HEK293 (cell line): ENCODE results near the gene ACTG1.
A peak's percentile ranks its signal among the peaks of the same experiment; 100 is the strongest.

Experiments
- EGR2 ChIP-seq: fragments of 450-650 bp; formaldehyde crosslinking; IDR thresholded peaks from 2 replicates; pipeline ENCODE4 v1.5.1; 2016; ENCODE audit warnings: low read depth, missing biosample characterization, missing genetic modification characterization
- FEZF1 ChIP-seq: fragments of 450-650 bp; formaldehyde crosslinking; IDR thresholded peaks from 2 replicates; pipeline ENCODE4 v1.5.1; 2016; ENCODE audit warnings: missing biosample characterization, missing genetic modification characterization
- GLI2 ChIP-seq: fragments of 450-650 bp; formaldehyde crosslinking; IDR thresholded peaks from 2 replicates; pipeline ENCODE4; 2017; ENCODE audit warnings: missing biosample characterization, missing genetic modification characterization, low read depth, borderline replicate concordance
- PRDM10 ChIP-seq: fragments of 450-650 bp; formaldehyde crosslinking; IDR thresholded peaks from 2 replicates; pipeline ENCODE4 v1.5.1; 2016; ENCODE audit warnings: missing biosample characterization, missing genetic modification characterization
- TCF7L2 ChIP-seq: IDR thresholded peaks from 2 replicates; pipeline ENCODE4 v1.6.1; 2011; ENCODE audit warnings: low read depth, mild to moderate bottlenecking, inconsistent platforms, low read length, moderate library complexity, borderline replicate concordance
- YY1 ChIP-seq: fragments of 450-650 bp; formaldehyde crosslinking; IDR thresholded peaks from 2 replicates; pipeline ENCODE4 v1.5.1; 2018; ENCODE audit warnings: missing biosample characterization, missing genetic modification characterization
- ZBTB49 ChIP-seq: fragments of 450-650 bp; formaldehyde crosslinking; IDR thresholded peaks from 2 replicates; pipeline ENCODE4 v1.5.1; 2016; ENCODE audit warnings: missing biosample characterization, missing genetic modification characterization, low read depth
- ZBTB7A ChIP-seq: fragments of 450-650 bp; formaldehyde crosslinking; IDR thresholded peaks from 2 replicates; pipeline ENCODE4 v1.5.1; 2016; ENCODE audit warnings: low read depth, missing biosample characterization, missing genetic modification characterization
- ZNF140 ChIP-seq: fragments of 450-650 bp; formaldehyde crosslinking; IDR thresholded peaks from 2 replicates; pipeline ENCODE4 v1.5.1; 2016; ENCODE audit warnings: missing biosample characterization, missing genetic modification characterization
- ZNF155 ChIP-seq: fragments of 450-650 bp; formaldehyde crosslinking; IDR thresholded peaks from 2 replicates; pipeline ENCODE4 v1.5.1; 2016; ENCODE audit warnings: missing biosample characterization, missing genetic modification characterization
- ZNF2 ChIP-seq: fragments of 450-650 bp; formaldehyde crosslinking; IDR thresholded peaks from 2 replicates; pipeline ENCODE4 v1.5.1; 2016; ENCODE audit warnings: missing biosample characterization, missing genetic modification characterization
- ZNF354C ChIP-seq: fragments of 450-650 bp; formaldehyde crosslinking; IDR thresholded peaks from 2 replicates; pipeline ENCODE4 v1.5.1; 2016; ENCODE audit warnings: missing biosample characterization, missing genetic modification characterization, low read depth, borderline replicate concordance
- ZNF449 ChIP-seq: fragments of 450-650 bp; formaldehyde crosslinking; IDR thresholded peaks from 2 replicates; pipeline ENCODE4 v1.5.1; 2017; ENCODE audit warnings: missing biosample characterization, mild to moderate bottlenecking, missing genetic modification characterization, moderate library complexity
- ZNF610 ChIP-seq: fragments of 450-650 bp; formaldehyde crosslinking; IDR thresholded peaks from 2 replicates; pipeline ENCODE4 v1.5.1; 2016; ENCODE audit warnings: missing biosample characterization, missing genetic modification characterization, borderline replicate concordance
- ZNF747 ChIP-seq: fragments of 450-650 bp; formaldehyde crosslinking; IDR thresholded peaks from 2 replicates; pipeline ENCODE4 v1.5.1; 2016; ENCODE audit warnings: missing biosample characterization, missing genetic modification characterization
- ZNF837 ChIP-seq: fragments of 450-650 bp; formaldehyde crosslinking; IDR thresholded peaks from 2 replicates; pipeline ENCODE4 v1.5.1; 2016; ENCODE audit warnings: missing biosample characterization, missing genetic modification characterization
- TF ChIP-seq, protein P1 (sequence below): fragments of 450-650 bp; formaldehyde crosslinking; IDR thresholded peaks from 2 replicates; pipeline ENCODE4 v1.5.1; 2016; ENCODE audit warnings: missing biosample characterization, missing genetic modification characterization
- TF ChIP-seq, protein P2 (sequence below): fragments of 450-650 bp; formaldehyde crosslinking; IDR thresholded peaks from 2 replicates; pipeline ENCODE4 v1.5.1; 2016; ENCODE audit warnings: missing biosample characterization, missing genetic modification characterization
- TF ChIP-seq, protein P3 (sequence below): fragments of 450-650 bp; formaldehyde crosslinking; IDR thresholded peaks from 2 replicates; pipeline ENCODE4 v1.5.1; 2016; ENCODE audit warnings: missing biosample characterization, missing genetic modification characterization, borderline replicate concordance

ACTG1 gene

GRCh38 chr17:81511804-81512561 is 616 bp downstream of the ACTG1 start (continued):
- TF ChIP-seq, protein P1, sequence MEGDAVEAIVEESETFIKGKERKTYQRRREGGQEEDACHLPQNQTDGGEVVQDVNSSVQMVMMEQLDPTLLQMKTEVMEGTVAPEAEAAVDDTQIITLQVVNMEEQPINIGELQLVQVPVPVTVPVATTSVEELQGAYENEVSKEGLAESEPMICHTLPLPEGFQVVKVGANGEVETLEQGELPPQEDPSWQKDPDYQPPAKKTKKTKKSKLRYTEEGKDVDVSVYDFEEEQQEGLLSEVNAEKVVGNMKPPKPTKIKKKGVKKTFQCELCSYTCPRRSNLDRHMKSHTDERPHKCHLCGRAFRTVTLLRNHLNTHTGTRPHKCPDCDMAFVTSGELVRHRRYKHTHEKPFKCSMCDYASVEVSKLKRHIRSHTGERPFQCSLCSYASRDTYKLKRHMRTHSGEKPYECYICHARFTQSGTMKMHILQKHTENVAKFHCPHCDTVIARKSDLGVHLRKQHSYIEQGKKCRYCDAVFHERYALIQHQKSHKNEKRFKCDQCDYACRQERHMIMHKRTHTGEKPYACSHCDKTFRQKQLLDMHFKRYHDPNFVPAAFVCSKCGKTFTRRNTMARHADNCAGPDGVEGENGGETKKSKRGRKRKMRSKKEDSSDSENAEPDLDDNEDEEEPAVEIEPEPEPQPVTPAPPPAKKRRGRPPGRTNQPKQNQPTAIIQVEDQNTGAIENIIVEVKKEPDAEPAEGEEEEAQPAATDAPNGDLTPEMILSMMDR, result no peak
- TF ChIP-seq ZNF747 (no peak), ZBTB7A (no peak; the same call in 1 of the 2 replicates), ZNF155 (tag by site-specific recombination) (no peak), ZNF837 (no peak), GLI2 (tag by site-specific recombination) (no peak), ZNF449 (no peak), PRDM10 (tag by site-specific recombination) (no peak), FEZF1 (tag by site-specific recombination) (no peak), EGR2 (tag by site-specific recombination) (peak; percentile 32; the same call in 1 of the 2 replicates), TCF7L2 (no peak), YY1 (tag by site-specific recombination) (0 out of 2 replicates have a peak, but pooled peaks have one; percentile 12), ZNF610 (no peak), ZNF2 (tag by site-specific recombination) (no peak; the same call in 1 of the 2 replicates), ZBTB49 (tag by site-specific recombination) (no peak), ZNF354C (tag by site-specific recombination) (no peak), ZNF140 (tag by site-specific recombination) (no peak)
- TF ChIP-seq, protein P2, sequence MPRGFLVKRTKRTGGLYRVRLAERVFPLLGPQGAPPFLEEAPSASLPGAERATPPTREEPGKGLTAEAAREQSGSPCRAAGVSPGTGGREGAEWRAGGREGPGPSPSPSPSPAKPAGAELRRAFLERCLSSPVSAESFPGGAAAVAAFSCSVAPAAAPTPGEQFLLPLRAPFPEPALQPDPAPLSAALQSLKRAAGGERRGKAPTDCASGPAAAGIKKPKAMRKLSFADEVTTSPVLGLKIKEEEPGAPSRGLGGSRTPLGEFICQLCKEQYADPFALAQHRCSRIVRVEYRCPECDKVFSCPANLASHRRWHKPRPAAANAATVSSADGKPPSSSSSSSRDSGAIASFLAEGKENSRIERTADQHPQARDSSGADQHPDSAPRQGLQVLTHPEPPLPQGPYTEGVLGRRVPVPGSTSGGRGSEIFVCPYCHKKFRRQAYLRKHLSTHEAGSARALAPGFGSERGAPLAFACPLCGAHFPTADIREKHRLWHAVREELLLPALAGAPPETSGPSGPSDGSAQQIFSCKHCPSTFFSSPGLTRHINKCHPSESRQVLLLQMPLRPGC (tag by site-specific recombination), result no peak
- TF ChIP-seq, protein P3, sequence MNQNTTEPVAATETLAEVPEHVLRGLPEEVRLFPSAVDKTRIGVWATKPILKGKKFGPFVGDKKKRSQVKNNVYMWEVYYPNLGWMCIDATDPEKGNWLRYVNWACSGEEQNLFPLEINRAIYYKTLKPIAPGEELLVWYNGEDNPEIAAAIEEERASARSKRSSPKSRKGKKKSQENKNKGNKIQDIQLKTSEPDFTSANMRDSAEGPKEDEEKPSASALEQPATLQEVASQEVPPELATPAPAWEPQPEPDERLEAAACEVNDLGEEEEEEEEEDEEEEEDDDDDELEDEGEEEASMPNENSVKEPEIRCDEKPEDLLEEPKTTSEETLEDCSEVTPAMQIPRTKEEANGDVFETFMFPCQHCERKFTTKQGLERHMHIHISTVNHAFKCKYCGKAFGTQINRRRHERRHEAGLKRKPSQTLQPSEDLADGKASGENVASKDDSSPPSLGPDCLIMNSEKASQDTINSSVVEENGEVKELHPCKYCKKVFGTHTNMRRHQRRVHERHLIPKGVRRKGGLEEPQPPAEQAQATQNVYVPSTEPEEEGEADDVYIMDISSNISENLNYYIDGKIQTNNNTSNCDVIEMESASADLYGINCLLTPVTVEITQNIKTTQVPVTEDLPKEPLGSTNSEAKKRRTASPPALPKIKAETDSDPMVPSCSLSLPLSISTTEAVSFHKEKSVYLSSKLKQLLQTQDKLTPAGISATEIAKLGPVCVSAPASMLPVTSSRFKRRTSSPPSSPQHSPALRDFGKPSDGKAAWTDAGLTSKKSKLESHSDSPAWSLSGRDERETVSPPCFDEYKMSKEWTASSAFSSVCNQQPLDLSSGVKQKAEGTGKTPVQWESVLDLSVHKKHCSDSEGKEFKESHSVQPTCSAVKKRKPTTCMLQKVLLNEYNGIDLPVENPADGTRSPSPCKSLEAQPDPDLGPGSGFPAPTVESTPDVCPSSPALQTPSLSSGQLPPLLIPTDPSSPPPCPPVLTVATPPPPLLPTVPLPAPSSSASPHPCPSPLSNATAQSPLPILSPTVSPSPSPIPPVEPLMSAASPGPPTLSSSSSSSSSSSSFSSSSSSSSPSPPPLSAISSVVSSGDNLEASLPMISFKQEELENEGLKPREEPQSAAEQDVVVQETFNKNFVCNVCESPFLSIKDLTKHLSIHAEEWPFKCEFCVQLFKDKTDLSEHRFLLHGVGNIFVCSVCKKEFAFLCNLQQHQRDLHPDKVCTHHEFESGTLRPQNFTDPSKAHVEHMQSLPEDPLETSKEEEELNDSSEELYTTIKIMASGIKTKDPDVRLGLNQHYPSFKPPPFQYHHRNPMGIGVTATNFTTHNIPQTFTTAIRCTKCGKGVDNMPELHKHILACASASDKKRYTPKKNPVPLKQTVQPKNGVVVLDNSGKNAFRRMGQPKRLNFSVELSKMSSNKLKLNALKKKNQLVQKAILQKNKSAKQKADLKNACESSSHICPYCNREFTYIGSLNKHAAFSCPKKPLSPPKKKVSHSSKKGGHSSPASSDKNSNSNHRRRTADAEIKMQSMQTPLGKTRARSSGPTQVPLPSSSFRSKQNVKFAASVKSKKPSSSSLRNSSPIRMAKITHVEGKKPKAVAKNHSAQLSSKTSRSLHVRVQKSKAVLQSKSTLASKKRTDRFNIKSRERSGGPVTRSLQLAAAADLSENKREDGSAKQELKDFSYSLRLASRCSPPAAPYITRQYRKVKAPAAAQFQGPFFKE (tag by site-specific recombination), result no peak
